Measurements from ENCODE around the gene TSPAN9.

GRCh38 chr12:3310271-3311026 is 233.3 kb downstream of the TSPAN9 start:
- TF ChIP-seq PBX3 (IDR thresholded peaks at IDR 0.05) (no peak), CHD2 (IDR thresholded peaks at IDR 0.05; ENCODE audit: low read length, partially characterized antibody) (no peak), CTCF (IDR thresholded peaks at IDR 0.05) (no peak), USF2 (IDR thresholded peaks at IDR 0.05; ENCODE audit: borderline replicate concordance, low read depth, low read length) (no peak), MXI1 (IDR thresholded peaks at IDR 0.05; ENCODE audit: low read depth, low read length) (no peak), ZBTB33 (IDR thresholded peaks at IDR 0.05; ENCODE audit: borderline replicate concordance, low read depth) (no peak), SIN3A (IDR thresholded peaks at IDR 0.05; ENCODE audit: borderline replicate concordance, low read depth, low read length) (no peak), GABPA (IDR thresholded peaks at IDR 0.05; ENCODE audit: low read depth) (no peak), TEAD4 (IDR thresholded peaks at IDR 0.05; ENCODE audit: borderline replicate concordance, insufficient read depth) (no peak), EP300 (IDR thresholded peaks at IDR 0.05; ENCODE audit: borderline replicate concordance in 1 of 2, low read depth in 1 of 2, low read length in 1 of 2) (no peak), SMC3 (IDR thresholded peaks at IDR 0.05; ENCODE audit: low read depth, low read length) (no peak), REST (IDR thresholded peaks at IDR 0.05; ENCODE audit: low read depth, low read length) (no peak), USF1 (IDR thresholded peaks at IDR 0.05; ENCODE audit: borderline replicate concordance, low read depth) (no peak), MAX (IDR thresholded peaks at IDR 0.05; ENCODE audit: low read depth) (no peak)

All from SK-N-SH (cell line).